ENCODE measurements around the gene PACS1. TPM values are rescaled to one million over a fixed set of nuclear protein-coding genes. Genes with fewer than 3 reads are reported as not detected.

PACS1 gene
- total RNA-seq, 1 experiment from 2014 or later = 91.8 TPM

GRCh38 chr11:66176650-66177049 lies 106.6 kb downstream of the PACS1 start:
- no peak for TF ChIP-seq TCF7L2 (IDR thresholded peaks at IDR 0.05; ENCODE audit: low read depth, low read length)
- no peak for TF ChIP-seq SIN3A (IDR thresholded peaks at IDR 0.05; ENCODE audit: borderline replicate concordance, insufficient read depth, low read depth, low read length)
- TF ChIP-seq CTCF (IDR thresholded peaks at IDR 0.05) = no peak
- TF ChIP-seq POLR2AphosphoS5 (IDR thresholded peaks at IDR 0.05; ENCODE audit: low read depth, low read length) = no peak
- TF ChIP-seq REST (IDR thresholded peaks at IDR 0.05; ENCODE audit: insufficient read depth in 1 of 2, low read depth in 2 of 2, low read length in 1 of 2) = no peak
- Histone ChIP-seq H3K27me3 (ENCODE audit: control insufficient read depth, insufficient read depth, low read length) (no peaks in the 10 kb centered on the region), H3K4me3 (ENCODE audit: low read depth in 2 of 2, low read length in 2 of 2) (no peak overlapping the region), H3K27ac (ENCODE audit: low read length) (no peak overlapping the region), H3K9me3 (ENCODE audit: control insufficient read depth, insufficient read depth, low read depth, low read length) (no peaks in the 10 kb centered on the region), H3K36me3 (ENCODE audit: control insufficient read depth, insufficient read depth, low read length) (no peaks in the 10 kb centered on the region), H3K4me1 (ENCODE audit: control insufficient read depth, insufficient read depth, low read length) (peaks cover 14% of the 10 kb centered on the region)
- no peak for DNase-seq (ENCODE audit: low read depth, low spot score)
- CTCF ChIA-PET = no interaction called here
- ATAC-seq = no peak
- intact Hi-C loops (cut with micrococcal nuclease; ENCODE audit: unreplicated experiment) (no loop called here), in situ Hi-C loops (cut with HindIII; ENCODE audit: low pct_unique_long_range_greater_than_20kb, low sequenced_read_pairs) (no loop called here)
- POLR2A ChIA-PET = no interaction called here
- no TSS peak for BruUV-seq (replicated peaks)

GRCh38 chr11:66178183-66178582 lies 108.1 kb downstream of the PACS1 start:
- TF ChIP-seq TCF7L2 (IDR thresholded peaks at IDR 0.05; ENCODE audit: low read depth, low read length) = no peak
- TF ChIP-seq SIN3A (IDR thresholded peaks at IDR 0.05; ENCODE audit: borderline replicate concordance, insufficient read depth, low read depth, low read length) = no peak
- no peak for TF ChIP-seq POLR2AphosphoS5 (IDR thresholded peaks at IDR 0.05; ENCODE audit: low read depth, low read length)
- TF ChIP-seq CTCF (IDR thresholded peaks at IDR 0.05) = no peak
- TF ChIP-seq REST (IDR thresholded peaks at IDR 0.05; ENCODE audit: insufficient read depth in 1 of 2, low read depth in 2 of 2, low read length in 1 of 2) = no peak
- Histone ChIP-seq H3K36me3 (ENCODE audit: control insufficient read depth, insufficient read depth, low read length) (no peaks in the 10 kb centered on the region), H3K27me3 (ENCODE audit: control insufficient read depth, insufficient read depth, low read length) (no peaks in the 10 kb centered on the region), H3K4me3 (ENCODE audit: low read depth in 2 of 2, low read length in 2 of 2) (no peak overlapping the region), H3K27ac (ENCODE audit: low read length) (no peak overlapping the region), H3K4me1 (ENCODE audit: control insufficient read depth, insufficient read depth, low read length) (peaks cover 7% of the 10 kb centered on the region; the same call in 1 of the 2 replicates), H3K9me3 (ENCODE audit: control insufficient read depth, insufficient read depth, low read depth, low read length) (no peaks in the 10 kb centered on the region)
- BruUV-seq (replicated peaks) = no TSS peak
- DNase-seq (ENCODE audit: low read depth, low spot score) = no peak
- in situ Hi-C loops (cut with HindIII; ENCODE audit: low pct_unique_long_range_greater_than_20kb, low sequenced_read_pairs) (no loop called here), intact Hi-C loops (cut with micrococcal nuclease; ENCODE audit: unreplicated experiment) (no loop called here)
- ATAC-seq = no peak
- POLR2A ChIA-PET = no interaction called here
- CTCF ChIA-PET = no interaction called here

All from Panc1 (cell line).